OCI-LY7 (cell line): ENCODE measurements around the gene ACTBL2.

ENCODE experiments used
- EZH2phosphoT487 ChIP-seq: fragments of 200-600 bp; sonication (generic); IDR thresholded peaks from 2 replicates; pipeline ENCODE4 v1.6.1; 2018; ENCODE audit warnings: low read depth, borderline replicate concordance, mild to moderate bottlenecking, mixed run types, antibody characterized with exemption, low read length, moderate library complexity, mixed read lengths
- TF ChIP-seq, protein P1 (sequence below): fragments of 200-600 bp; sonication (generic); conservative IDR thresholded peaks from 2 replicates; pipeline ENCODE4 v1.5.1; 2014; ENCODE audit warnings: mild to moderate bottlenecking, antibody characterized with exemption, low read length, moderate library complexity, mixed read lengths

DNA sequence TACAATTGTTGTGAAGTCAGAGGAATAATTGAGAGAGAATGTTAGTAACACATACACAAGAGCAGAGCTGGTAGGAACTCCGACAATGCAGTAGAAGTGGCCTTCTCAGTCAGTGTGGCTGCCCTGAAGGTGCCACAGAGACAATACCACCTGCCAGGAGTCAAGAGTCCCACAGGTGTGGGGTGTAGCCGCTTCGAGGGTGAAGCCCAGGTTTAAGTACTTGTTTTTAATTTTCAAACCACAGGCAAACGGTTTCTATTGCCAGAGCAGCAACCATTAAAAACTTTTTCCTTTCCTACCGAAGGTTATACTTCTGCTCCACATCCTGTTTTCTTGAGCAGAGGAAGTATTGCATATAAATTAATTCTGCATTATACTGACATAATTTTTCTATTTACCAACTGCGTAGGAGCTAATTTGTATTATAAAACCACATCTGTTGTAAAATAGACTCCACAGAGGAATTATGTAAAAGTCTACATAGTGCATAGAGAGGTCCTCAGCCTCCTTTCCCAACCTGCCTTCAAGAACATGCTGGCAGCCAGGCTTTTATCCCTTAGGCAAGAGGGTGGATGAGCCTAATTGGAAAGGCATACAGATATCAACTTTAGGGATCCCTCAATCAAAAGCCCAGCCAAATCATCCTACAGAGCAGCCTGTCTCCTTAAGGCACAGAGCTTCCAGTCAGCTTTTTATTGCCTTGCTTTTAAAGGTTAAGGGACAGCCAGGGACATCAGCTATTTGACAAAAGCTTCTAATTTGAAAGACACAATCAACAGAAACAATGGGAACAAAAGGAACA lies 12.9 kb upstream of the ACTBL2 start:
- TF ChIP-seq, protein P1, sequence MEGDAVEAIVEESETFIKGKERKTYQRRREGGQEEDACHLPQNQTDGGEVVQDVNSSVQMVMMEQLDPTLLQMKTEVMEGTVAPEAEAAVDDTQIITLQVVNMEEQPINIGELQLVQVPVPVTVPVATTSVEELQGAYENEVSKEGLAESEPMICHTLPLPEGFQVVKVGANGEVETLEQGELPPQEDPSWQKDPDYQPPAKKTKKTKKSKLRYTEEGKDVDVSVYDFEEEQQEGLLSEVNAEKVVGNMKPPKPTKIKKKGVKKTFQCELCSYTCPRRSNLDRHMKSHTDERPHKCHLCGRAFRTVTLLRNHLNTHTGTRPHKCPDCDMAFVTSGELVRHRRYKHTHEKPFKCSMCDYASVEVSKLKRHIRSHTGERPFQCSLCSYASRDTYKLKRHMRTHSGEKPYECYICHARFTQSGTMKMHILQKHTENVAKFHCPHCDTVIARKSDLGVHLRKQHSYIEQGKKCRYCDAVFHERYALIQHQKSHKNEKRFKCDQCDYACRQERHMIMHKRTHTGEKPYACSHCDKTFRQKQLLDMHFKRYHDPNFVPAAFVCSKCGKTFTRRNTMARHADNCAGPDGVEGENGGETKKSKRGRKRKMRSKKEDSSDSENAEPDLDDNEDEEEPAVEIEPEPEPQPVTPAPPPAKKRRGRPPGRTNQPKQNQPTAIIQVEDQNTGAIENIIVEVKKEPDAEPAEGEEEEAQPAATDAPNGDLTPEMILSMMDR: no peak
- TF ChIP-seq EZH2phosphoT487: no peak
